ENCODE data around the gene CFAP77.
A peak's percentile ranks its signal among the peaks of the same experiment; 100 is the strongest.

CFAP77 gene

GRCh38 chr9:132489536-132489935, 79.5 kb downstream of the CFAP77 start:
- DNase-seq (ENCODE audit: low read depth), result no peak

- no peak for DNase-seq (ENCODE audit: low read depth)
These were observed 84.8 kb downstream of the CFAP77 start for GRCh38 chr9:132494857-132495256.

GRCh38 chr9:132497731-132498130, 87.7 kb downstream of the CFAP77 start:
- no peak for DNase-seq (ENCODE audit: low read depth)

GRCh38 chr9:132498531-132499210, 88.7 kb downstream of the CFAP77 start:
- DNase-seq (ENCODE audit: low read depth), result no peak

- no peak for DNase-seq (ENCODE audit: low read depth)
These were observed 89.2 kb downstream of the CFAP77 start for GRCh38 chr9:132499251-132499650.

- no peak for DNase-seq (ENCODE audit: low read depth)
These were observed 90.2 kb downstream of the CFAP77 start for GRCh38 chr9:132500193-132500592.

GRCh38 chr9:132502480-132502879, 92.5 kb downstream of the CFAP77 start:
- DNase-seq (ENCODE audit: low read depth), result no peak

- no peak for DNase-seq (ENCODE audit: low read depth)
These were observed 93.1 kb downstream of the CFAP77 start for GRCh38 chr9:132503116-132503515.

GRCh38 chr9:132504488-132504887, 94.5 kb downstream of the CFAP77 start:
- no peak for DNase-seq (ENCODE audit: low read depth)

GRCh38 chr9:132505991-132506655, 96.1 kb downstream of the CFAP77 start:
- DNase-seq (ENCODE audit: low read depth), result no peak

GRCh38 chr9:132506977-132507669, 97.1 kb downstream of the CFAP77 start:
- DNase-seq (ENCODE audit: low read depth), result no peak

GRCh38 chr9:132507670-132508469, 97.9 kb downstream of the CFAP77 start:
- DNase-seq (ENCODE audit: low read depth), result peak; percentile 17

GRCh38 chr9:132509928-132510874, 100.2 kb downstream of the CFAP77 start:
- no peak for DNase-seq (ENCODE audit: low read depth)

GRCh38 chr9:132511191-132511999, 101.4 kb downstream of the CFAP77 start:
- DNase-seq (ENCODE audit: low read depth), result no peak

GRCh38 chr9:132513416-132513815, 103.4 kb downstream of the CFAP77 start:
- no peak for DNase-seq (ENCODE audit: low read depth)

GRCh38 chr9:132514011-132514744, 104.2 kb downstream of the CFAP77 start:
- DNase-seq (ENCODE audit: low read depth), result no peak

- DNase-seq (ENCODE audit: low read depth), result no peak
These were observed 104.8 kb downstream of the CFAP77 start for GRCh38 chr9:132514821-132515220.

GRCh38 chr9:132516301-132516700, 106.3 kb downstream of the CFAP77 start:
- no peak for DNase-seq (ENCODE audit: low read depth)

GRCh38 chr9:132516911-132517310, 106.9 kb downstream of the CFAP77 start:
- no peak for DNase-seq (ENCODE audit: low read depth)
